Hepatocyte (in vitro differentiated cells): ENCODE results near the gene WDHD1. TPM values are rescaled to one million over a fixed set of nuclear protein-coding genes. Genes with fewer than 3 reads are reported as not detected.

Source experiments
- DNase-seq: peaks from one replicate; pipeline ENCODE4 v3.0.0-alpha.2; 2016; ENCODE audit warnings: low spot score
- H2AFZ ChIP-seq: fragments of 200-600 bp; sonication (generic); 2 replicates; pipeline ENCODE4 v1.6.0; 2016; ENCODE audit warnings: antibody characterized with exemption, mild to moderate bottlenecking
- H3K27ac ChIP-seq: fragments of 200-600 bp; sonication (generic); 2 replicates; pipeline ENCODE4 v1.5.1; 2016; ENCODE audit warnings: mild to moderate bottlenecking
- H3K27me3 ChIP-seq: fragments of 200-600 bp; sonication (generic); 2 replicates; pipeline ENCODE4 v1.6.1; 2016
- H3K36me3 ChIP-seq: fragments of 200-600 bp; sonication (generic); replicated peaks from 2 replicates; pipeline ENCODE4 v1.5.1; 2016; ENCODE audit warnings: low read depth; ENCODE audit not compliant: insufficient read depth
- H3K4me1 ChIP-seq: fragments of 200-600 bp; sonication (generic); 2 replicates; pipeline ENCODE4 v1.5.1; 2016; ENCODE audit warnings: mild to moderate bottlenecking, moderate library complexity; ENCODE audit not compliant: insufficient read depth
- H3K4me2 ChIP-seq: fragments of 200-600 bp; sonication (generic); 2 replicates; pipeline ENCODE4 v1.6.0; 2016
- H3K4me3 ChIP-seq: fragments of 200-600 bp; sonication (generic); 2 replicates; pipeline ENCODE4 v1.5.1; 2016; ENCODE audit warnings: mild to moderate bottlenecking
- H3K79me2 ChIP-seq: fragments of 200-600 bp; sonication (generic); 2 replicates; pipeline ENCODE4 v1.6.0; 2017; ENCODE audit warnings: mild to moderate bottlenecking
- H3K9me2 ChIP-seq: fragments of 200-600 bp; sonication (generic); replicated peaks from 2 replicates; pipeline ENCODE4 v1.6.0; 2017; ENCODE audit warnings: mild to moderate bottlenecking; ENCODE audit not compliant: insufficient read depth
- H3K9me3 ChIP-seq: fragments of 200-600 bp; sonication (generic); 2 replicates; pipeline ENCODE4 v1.5.1; 2016; ENCODE audit warnings: low read depth, mild to moderate bottlenecking
- H4K20me1 ChIP-seq: fragments of 200-600 bp; sonication (generic); 2 replicates; pipeline ENCODE4 v1.6.0; 2016; ENCODE audit warnings: mild to moderate bottlenecking; ENCODE audit not compliant: insufficient read depth, poor library complexity, severe bottlenecking
- EZH2 ChIP-seq: fragments of 200-600 bp; sonication (generic); IDR thresholded peaks from 2 replicates; pipeline ENCODE4 v1.6.1; 2016; ENCODE audit warnings: antibody characterized with exemption, mild to moderate bottlenecking, borderline replicate concordance
- EZH2phosphoT487 ChIP-seq: fragments of 200-600 bp; sonication (generic); IDR thresholded peaks from one replicate; pipeline ENCODE4 v1.6.1; 2018; ENCODE audit warnings: antibody characterized with exemption, mild to moderate bottlenecking, low read depth, moderate library complexity; ENCODE audit not compliant: unreplicated experiment, severe bottlenecking
- WGBS: methylation state at CpG from one replicate; pipeline ENCODE4 v1.1.6; 2016; ENCODE audit warnings: low lambda C conversion rate; ENCODE audit errors: missing lambda C conversion rate; 5-methylcytosine and 5-hydroxymethylcytosine counted together
- polyA plus RNA-seq: library from polyadenylated mRNA; unstranded; fragments of >200 nt; fragmentation: Nextera tagmentation; extraction: Ambion mirVana; gene quantifications from 2 replicates; pipeline ENCODE4 v1.2.1, GENCODE V29; 2016
- total RNA-seq: library from RNA; depleted of rRNA; stranded (reverse); fragments of >200 nt; gene quantifications from 2 replicates; pipeline ENCODE4 v1.2.3, GENCODE V29; 2014
- TF ChIP-seq, protein P1 (sequence below): fragments of 200-600 bp; sonication (generic); IDR thresholded peaks from 2 replicates; pipeline ENCODE4 v1.5.1; 2016; ENCODE audit warnings: antibody characterized with exemption, mild to moderate bottlenecking; ENCODE audit not compliant: poor library complexity

The WDHD1 gene
- total and polyA plus RNA-seq, 2 experiments from 2014 or later = 4.1 to 5.9 TPM

DNA sequence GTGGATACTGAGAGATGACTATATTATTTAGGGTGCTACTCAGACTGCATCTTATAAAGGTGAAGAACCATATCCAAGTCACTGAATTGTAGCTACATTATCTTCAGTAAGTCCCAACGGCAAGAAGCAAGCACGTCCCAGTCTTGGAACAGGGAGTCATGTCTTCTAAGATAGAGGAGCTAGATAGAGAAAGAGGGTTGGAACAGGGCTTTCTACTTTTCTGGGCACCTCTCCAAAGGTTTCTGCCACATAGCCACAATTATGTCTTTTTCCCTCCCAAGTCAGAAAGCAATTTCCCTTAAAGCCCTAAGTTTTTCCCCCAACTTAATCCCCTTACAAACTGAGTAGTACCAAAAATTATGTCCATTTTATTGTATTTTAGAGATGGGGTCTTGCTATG, 47.0 kb upstream of the WDHD1 start:
- no peak for DNase-seq
- no peaks in the 10 kb centered on the region for H3K36me3 ChIP-seq
- no peak overlapping the region for H2AFZ ChIP-seq
- TF ChIP-seq, protein P1, sequence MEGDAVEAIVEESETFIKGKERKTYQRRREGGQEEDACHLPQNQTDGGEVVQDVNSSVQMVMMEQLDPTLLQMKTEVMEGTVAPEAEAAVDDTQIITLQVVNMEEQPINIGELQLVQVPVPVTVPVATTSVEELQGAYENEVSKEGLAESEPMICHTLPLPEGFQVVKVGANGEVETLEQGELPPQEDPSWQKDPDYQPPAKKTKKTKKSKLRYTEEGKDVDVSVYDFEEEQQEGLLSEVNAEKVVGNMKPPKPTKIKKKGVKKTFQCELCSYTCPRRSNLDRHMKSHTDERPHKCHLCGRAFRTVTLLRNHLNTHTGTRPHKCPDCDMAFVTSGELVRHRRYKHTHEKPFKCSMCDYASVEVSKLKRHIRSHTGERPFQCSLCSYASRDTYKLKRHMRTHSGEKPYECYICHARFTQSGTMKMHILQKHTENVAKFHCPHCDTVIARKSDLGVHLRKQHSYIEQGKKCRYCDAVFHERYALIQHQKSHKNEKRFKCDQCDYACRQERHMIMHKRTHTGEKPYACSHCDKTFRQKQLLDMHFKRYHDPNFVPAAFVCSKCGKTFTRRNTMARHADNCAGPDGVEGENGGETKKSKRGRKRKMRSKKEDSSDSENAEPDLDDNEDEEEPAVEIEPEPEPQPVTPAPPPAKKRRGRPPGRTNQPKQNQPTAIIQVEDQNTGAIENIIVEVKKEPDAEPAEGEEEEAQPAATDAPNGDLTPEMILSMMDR = no peak
- no peak for TF ChIP-seq EZH2phosphoT487
- 85% methylated on average over 2 of the region's 2 CpGs for WGBS
- H3K4me2 ChIP-seq = no peak overlapping the region
- no peaks in the 10 kb centered on the region for H3K79me2 ChIP-seq
- H3K4me3 ChIP-seq = no peak overlapping the region
- no peaks in the 10 kb centered on the region for H3K9me3 ChIP-seq
- H3K4me1 ChIP-seq = peaks cover 8% of the 10 kb centered on the region
- H3K27me3 ChIP-seq = no peaks in the 10 kb centered on the region
- no peak overlapping the region for H3K27ac ChIP-seq
- H4K20me1 ChIP-seq = no peaks in the 10 kb centered on the region
- no peaks in the 10 kb centered on the region for H3K9me2 ChIP-seq

DNA sequence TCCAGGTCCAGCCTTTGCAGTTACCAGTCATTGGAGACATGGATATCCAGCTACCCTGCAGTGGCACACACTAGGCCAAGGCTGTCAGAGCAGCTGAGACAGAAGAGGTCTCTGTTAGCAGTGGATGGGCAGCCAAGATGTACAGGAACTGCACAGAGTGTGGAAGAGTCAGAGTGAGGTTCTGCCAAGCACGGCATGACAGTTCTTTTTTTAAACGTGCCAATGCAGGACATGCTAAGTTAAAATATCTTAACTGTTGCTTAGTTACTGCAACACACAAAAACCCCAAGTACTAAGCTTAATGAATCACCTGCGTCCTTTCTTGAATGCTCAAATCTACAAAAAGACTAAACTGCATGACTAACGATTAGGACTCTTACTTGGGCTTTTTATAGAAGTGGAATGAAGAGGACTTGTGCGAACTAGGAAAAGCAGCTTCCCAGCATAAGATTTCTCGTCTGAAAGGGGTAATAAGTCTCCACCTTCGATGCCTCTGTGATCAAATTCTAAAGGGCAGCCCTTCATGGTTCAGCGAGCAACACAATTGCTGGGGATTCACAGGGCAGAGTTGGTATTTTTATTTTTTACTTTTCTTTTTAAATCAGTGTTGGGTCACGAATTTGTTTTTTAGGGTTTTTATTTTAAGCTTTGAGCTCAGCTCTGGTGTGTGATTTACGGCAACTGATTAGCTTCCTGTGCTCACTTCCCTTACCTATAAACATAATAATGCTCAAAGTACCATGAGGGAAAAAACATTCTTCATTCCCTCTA, 45.2 kb upstream of the WDHD1 start:
- TF ChIP-seq, protein P1 = no peak
- TF ChIP-seq EZH2 (no peak), EZH2phosphoT487 (no peak)
- Histone ChIP-seq H3K36me3 (no peaks in the 10 kb centered on the region), H3K4me1 (peaks cover 3% of the 10 kb centered on the region), H2AFZ (no peak overlapping the region), H3K4me3 (no peak overlapping the region), H4K20me1 (no peaks in the 10 kb centered on the region), H3K9me3 (no peaks in the 10 kb centered on the region), H3K4me2 (no peak overlapping the region), H3K27me3 (no peaks in the 10 kb centered on the region), H3K9me2 (no peaks in the 10 kb centered on the region), H3K27ac (peak overlapping the region; percentile 38), H3K79me2 (no peaks in the 10 kb centered on the region)
- WGBS = 77% methylated on average over 10 of the region's 10 CpGs
- peak; percentile 27 for DNase-seq

DNA sequence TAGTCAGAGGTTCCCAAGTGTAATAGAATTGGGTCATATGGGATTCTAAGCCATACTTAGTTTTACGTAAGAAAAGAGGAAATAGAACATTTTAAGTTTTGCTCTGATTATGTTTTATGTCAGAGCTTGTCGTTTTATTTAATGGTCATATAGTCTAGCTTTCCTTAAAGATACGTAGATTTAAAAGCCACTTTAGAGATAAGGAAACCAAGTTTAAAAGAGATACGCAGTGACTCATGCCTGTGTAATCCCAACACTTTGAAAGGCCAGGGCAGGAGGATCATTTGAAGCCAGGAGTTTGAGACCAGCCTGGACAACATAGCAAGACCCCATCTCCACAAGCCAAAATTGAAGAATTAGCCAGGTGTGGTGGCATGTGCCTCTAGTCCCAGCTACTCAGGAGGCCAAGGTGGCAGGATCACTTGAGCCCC, 44.1 kb upstream of the WDHD1 start:
- Histone ChIP-seq H3K4me2 (no peak overlapping the region), H3K36me3 (no peaks in the 10 kb centered on the region), H3K4me3 (no peak overlapping the region), H3K27me3 (no peaks in the 10 kb centered on the region), H3K9me3 (no peaks in the 10 kb centered on the region), H3K9me2 (no peaks in the 10 kb centered on the region), H3K4me1 (no peaks in the 10 kb centered on the region), H2AFZ (no peak overlapping the region), H3K79me2 (no peaks in the 10 kb centered on the region), H3K27ac (no peak overlapping the region), H4K20me1 (no peaks in the 10 kb centered on the region)
- DNase-seq = no peak
- no peak for TF ChIP-seq EZH2
- TF ChIP-seq, protein P1 = no peak
- TF ChIP-seq EZH2phosphoT487 = no peak
- 44% methylated on average over 4 of the region's 4 CpGs for WGBS
